IPS-18c (cell line): ENCODE results near the gene C4orf54.

Experiments
- H3K4me3 ChIP-seq: 2 replicates; pipeline ENCODE4 v1.7.0; 2013; ENCODE audit warnings: low read depth, mild to moderate bottlenecking, low read length, moderate library complexity; ENCODE audit not compliant: insufficient read depth
- H3K9me3 ChIP-seq: one replicate; pipeline ENCODE4 v1.6.1; 2013; ENCODE audit warnings: mild to moderate bottlenecking, low read length, moderate library complexity; ENCODE audit not compliant: control insufficient read depth, insufficient read depth

Gene C4orf54

DNA sequence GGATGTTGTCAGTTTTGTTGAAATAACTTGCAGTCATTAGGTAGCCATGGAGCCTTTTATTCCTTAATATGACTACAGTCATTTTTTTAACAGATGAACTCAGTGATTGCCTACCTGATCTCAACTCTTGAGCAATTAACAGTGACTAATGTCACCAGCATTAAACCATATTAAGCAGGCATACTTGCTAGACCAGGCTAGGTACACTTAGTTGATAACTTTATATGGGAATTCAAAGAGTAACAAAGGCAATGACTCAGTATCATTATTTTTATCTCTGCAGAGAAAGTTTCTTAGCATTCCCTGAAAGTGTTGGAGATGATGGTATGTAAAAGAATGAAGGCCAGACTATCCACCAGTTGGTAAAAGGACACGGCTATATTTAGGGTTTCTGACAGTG lies at the start of gene C4orf54:
Gene C4orf54 (minus strand): TSS at position 31 of the 400 bp plus-strand sequence. CDS start 3,180 bp downstream, outside the sequence.
- H3K9me3 ChIP-seq: peaks cover 2% of the 10 kb centered on the region
- H3K4me3 ChIP-seq: no peak within 1 kb of the TSS

- H3K4me3 ChIP-seq: no peak overlapping the region
- H3K9me3 ChIP-seq: no peaks in the 10 kb centered on the region
Observed at GRCh38 chr4:99705891-99706290, 48.3 kb upstream of the C4orf54 start.

DNA sequence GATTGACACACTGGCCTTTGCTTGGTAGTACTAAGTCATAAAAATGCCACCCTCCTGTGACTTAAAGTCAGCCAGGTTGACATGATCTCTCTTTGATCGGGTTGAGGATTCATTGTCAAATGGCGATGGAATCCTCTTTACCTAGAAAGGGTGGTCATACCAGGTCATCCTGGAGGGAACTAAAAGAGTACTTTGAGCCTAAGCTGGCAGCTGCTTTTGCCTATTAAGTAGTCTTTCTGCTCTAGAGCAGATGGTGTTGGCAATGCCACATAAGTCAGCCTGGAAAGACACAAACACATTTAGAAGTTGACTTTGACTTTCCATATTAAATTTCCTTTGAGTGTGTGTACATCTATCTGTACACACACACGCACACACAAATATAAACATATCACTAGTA lies 39.2 kb upstream of the C4orf54 start:
- Histone ChIP-seq H3K4me3 (no peak overlapping the region), H3K9me3 (peaks cover 2% of the 10 kb centered on the region)

GRCh38 chr4:99693140-99693539 lies 35.5 kb upstream of the C4orf54 start:
- Histone ChIP-seq H3K4me3 (no peak overlapping the region), H3K9me3 (peaks cover 3% of the 10 kb centered on the region)

GRCh38 chr4:99690990-99691389 lies 33.4 kb upstream of the C4orf54 start:
- Histone ChIP-seq H3K9me3 (peaks cover 5% of the 10 kb centered on the region), H3K4me3 (no peak overlapping the region)

DNA sequence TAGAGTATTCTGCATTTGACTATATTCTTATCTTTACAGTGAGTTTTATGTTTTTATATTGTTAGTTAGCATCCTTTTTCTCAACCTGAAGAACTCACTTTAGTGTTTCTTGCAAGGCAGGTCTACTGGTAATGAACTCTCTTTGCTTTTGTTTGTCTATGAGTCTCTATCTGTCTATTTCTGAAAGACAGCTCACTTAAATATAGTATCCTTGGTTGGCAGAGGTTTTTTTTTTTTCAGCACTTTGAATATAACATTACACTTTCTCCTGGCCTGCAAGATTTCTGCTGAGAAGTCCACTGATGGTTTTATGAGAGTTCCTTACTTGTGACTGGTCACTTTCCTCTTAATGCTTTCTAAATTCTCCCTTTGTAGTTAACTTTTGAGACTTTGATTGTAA lies 32.8 kb upstream of the C4orf54 start:
- Histone ChIP-seq H3K9me3 (peaks cover 5% of the 10 kb centered on the region), H3K4me3 (no peak overlapping the region)

DNA sequence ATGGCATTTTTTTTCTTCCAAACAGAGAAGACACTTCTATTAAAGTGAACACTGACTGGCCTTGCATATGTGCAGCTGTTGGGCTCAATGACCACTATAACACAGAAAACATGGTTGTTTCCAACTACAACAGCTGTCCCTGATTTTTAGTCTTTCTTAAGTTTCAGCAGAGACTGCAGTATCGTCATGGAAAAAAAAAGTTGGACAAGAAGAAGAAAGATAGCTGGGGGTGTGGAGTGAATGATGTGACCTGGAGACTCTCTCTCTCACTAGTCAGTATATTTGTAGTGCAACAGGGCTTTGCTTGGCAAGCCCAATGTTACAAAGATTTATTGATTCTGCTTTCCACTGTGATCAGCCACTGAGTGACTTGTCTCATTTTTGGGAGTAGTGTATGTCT lies 29.5 kb upstream of the C4orf54 start:
- no peak overlapping the region for H3K4me3 ChIP-seq

DNA sequence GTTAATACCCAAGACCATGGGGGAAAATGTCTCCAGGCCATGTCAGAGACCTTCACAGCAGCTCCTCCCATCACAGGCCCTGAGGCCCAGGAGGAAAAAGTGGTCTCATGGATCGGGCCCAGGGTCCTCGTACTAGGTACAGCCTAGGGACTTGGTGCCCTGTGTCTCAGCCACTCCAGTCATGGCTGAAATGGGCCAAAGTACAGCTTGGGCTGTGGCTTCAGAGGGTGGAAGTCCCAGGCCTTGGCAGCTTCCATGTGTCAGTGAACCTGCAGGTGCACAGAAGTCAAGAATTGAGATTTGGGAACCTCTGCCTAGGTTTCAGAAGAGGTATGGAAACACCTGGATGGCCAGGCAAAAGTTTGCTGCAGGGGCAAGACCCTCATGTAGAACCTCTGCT lies 27.6 kb upstream of the C4orf54 start:
- Histone ChIP-seq H3K9me3 (peaks cover 3% of the 10 kb centered on the region), H3K4me3 (no peak overlapping the region)

More for the DNA sequence above, 29.5 kb upstream of the C4orf54 start:
- H3K9me3 ChIP-seq: peaks cover 3% of the 10 kb centered on the region

GRCh38 chr4:99683895-99684294 lies 26.3 kb upstream of the C4orf54 start:
- Histone ChIP-seq H3K4me3 (no peak overlapping the region), H3K9me3 (peaks cover 3% of the 10 kb centered on the region)

DNA sequence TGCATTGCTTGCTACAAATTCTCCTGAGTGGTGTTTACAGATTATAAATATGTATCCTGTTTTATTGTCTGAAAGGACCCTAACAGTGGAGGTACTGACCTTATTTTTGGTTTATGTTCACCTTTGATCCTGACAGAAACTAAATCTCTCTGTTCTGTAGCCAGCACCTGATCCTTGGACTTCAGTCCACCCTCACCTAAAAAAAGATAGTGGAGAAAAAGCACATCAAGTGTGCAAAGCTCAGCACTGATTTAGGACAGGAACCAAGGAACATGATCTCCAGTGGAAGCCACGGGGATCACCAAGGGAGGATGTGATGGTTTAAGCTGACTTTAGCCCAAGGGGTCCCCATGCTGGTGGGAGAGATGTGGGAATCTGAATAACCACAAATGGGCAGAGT lies 22.3 kb upstream of the C4orf54 start:
- H3K9me3 ChIP-seq: no peaks in the 10 kb centered on the region
- H3K4me3 ChIP-seq: no peak overlapping the region

GRCh38 chr4:99679204-99679603 lies 21.6 kb upstream of the C4orf54 start:
- Histone ChIP-seq H3K9me3 (no peaks in the 10 kb centered on the region), H3K4me3 (no peak overlapping the region)

- no peaks in the 10 kb centered on the region for H3K9me3 ChIP-seq
- no peak overlapping the region for H3K4me3 ChIP-seq
Observed at GRCh38 chr4:99677161-99677560, 19.5 kb upstream of the C4orf54 start.

- no peaks in the 10 kb centered on the region for H3K9me3 ChIP-seq
- no peak overlapping the region for H3K4me3 ChIP-seq
Observed at GRCh38 chr4:99670409-99671073, 12.9 kb upstream of the C4orf54 start.

DNA sequence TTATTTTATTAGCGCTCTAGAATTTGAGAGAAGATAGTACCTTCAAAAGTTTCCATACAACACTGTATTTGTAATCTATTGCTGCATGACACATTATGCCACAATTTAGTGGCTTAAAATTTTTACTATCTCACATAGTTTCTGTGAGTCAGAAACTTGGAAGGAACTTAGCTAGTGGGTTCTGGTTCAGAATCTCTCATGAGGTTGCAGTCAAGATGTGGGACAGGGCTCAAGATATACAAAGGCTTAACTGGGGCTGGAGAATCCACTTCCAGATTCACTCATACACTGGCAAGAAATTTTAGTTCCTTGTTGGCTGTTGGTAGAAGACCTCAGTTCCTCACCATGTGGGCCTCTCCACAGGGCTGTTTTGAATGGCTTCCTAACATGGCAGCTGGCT lies 11.5 kb upstream of the C4orf54 start:
- no peaks in the 10 kb centered on the region for H3K9me3 ChIP-seq
- H3K4me3 ChIP-seq: no peak overlapping the region

GRCh38 chr4:99668472-99668871 lies 10.8 kb upstream of the C4orf54 start:
- no peaks in the 10 kb centered on the region for H3K9me3 ChIP-seq
- H3K4me3 ChIP-seq: no peak overlapping the region

DNA sequence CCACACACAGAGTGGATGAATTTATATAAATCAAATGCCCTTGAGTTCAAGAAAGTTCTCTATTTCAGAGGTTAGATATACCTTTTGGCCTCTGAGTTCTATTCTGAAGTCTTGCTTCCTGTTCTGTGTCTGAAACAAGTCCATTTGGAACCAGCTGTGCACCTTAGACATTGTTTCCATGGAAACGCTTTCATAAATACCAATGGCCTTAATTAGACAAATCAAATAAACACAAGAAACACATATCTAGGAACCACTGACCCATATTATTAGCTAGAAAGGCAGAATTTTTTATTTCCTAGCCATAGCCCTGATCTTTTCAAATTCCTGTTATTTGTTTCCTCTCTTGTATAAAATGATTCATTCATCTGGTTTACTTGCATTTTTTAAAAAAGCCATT lies 8.4 kb upstream of the C4orf54 start:
- H3K9me3 ChIP-seq: no peaks in the 10 kb centered on the region
- H3K4me3 ChIP-seq: no peak overlapping the region

- no peaks in the 10 kb centered on the region for H3K9me3 ChIP-seq
- no peak overlapping the region for H3K4me3 ChIP-seq
Observed at GRCh38 chr4:99664716-99665115, 7.1 kb upstream of the C4orf54 start.

GRCh38 chr4:99661907-99662306 lies 4.3 kb upstream of the C4orf54 start:
- Histone ChIP-seq H3K9me3 (no peaks in the 10 kb centered on the region), H3K4me3 (no peak overlapping the region)

DNA sequence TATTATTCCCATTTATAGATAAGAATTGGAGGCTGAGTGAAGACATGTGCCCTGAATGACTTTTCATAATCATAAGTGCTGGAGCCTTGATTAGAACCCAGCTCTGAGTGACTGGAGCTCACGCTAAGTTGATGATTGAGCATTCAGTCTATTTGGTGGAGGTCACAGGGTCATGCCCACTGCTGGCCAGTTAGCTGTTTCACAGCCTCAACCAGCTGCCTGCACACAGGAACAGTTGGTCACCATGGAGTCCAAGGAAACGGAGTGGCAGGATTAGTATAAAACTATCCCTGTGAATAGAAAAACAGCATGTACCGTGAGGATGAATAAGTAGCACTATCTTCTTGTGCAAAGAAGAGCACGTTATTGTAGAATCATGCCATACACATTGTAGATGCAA lies 1.0 kb upstream of the C4orf54 start:
- H3K9me3 ChIP-seq: peaks cover 2% of the 10 kb centered on the region
- H3K4me3 ChIP-seq: no peak overlapping the region
